ENCODE data around the gene MYO10. TPM values are rescaled to one million over a fixed set of nuclear protein-coding genes. Genes with fewer than 3 reads are reported as not detected.

The MYO10 gene
- total RNA-seq, 1 donor from 2014 or later, result 67.0 TPM

- H3K27ac ChIP-seq, result peak overlapping the region; percentile 78
- H3K36me3 ChIP-seq, result no peaks in the 10 kb centered on the region
- ATAC-seq (peak; percentile 21), DNase-seq (peak; percentile 74)
- H3K4me3 ChIP-seq, result peak overlapping the region; percentile 64
- no peak for TF ChIP-seq CTCF (IDR thresholded peaks at IDR 0.05)
- intact Hi-C loops (cut with DNase I), result loop anchor here (10.0 kb wide), 2 partner anchors 142 to 258 kb away; no protein-coding TSS in a partner anchor
- no peaks in the 10 kb centered on the region for H3K27me3 ChIP-seq
- peaks cover 25% of the 10 kb centered on the region for H3K4me1 ChIP-seq
- H3K9me3 ChIP-seq, result no peaks in the 10 kb centered on the region
Observed at GRCh38 chr5:16936989-16937438, 926 bp upstream of the MYO10 start.

DNA sequence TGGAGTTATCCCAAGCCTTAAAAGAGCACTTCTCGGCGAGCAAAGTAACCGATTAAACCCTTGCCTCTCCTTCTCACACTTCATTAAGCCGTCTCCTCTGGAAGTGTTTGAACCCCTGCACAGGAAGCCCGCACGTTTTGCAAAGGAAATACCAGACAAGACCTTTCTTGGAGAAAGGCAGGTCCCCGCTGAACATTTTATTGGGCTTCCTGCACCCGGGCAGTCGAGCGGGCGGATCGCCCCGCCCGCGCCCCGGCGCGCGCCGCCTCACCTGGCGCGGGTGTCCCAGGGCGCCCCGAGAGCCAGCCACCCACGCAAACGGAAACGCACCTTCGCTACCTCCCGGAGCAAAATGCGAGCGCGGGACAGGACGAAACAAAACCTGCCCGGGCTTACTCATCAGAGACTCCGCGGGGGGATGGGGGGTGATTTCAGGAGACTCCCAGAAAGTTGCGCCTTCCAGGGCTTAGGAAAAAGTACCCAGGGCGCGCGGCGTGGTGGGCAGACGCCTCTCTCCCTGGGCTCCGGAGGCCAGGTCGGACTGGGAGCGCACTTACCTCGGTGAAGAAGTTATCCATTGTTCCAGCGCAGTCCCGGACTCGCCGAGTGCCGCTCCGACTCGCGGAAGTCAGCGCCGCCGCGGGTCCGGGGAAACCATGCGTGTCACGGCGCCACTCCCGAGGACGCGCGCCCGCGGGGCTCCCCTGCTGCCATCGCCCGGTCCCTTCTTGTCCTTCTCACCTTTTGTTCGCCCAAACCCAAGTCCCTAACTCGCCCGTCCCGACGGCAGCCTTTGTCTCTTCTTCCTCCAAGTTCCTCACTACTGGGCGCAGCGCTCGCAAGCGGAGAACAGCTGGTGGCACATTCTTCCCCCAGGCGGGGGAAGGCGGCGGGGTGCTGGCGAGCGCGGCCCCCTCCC lies 598 bp downstream of the MYO10 start:
- Histone ChIP-seq H3K27me3 (no peaks in the 10 kb centered on the region), H3K4me1 (peaks cover 38% of the 10 kb centered on the region), H3K9me3 (no peaks in the 10 kb centered on the region), H3K36me3 (no peaks in the 10 kb centered on the region), H3K27ac (peak overlapping the region; percentile 78), H3K4me3 (peak overlapping the region; percentile 64)
- ATAC-seq (peak; percentile 27), DNase-seq (peak; percentile 79)
- TF ChIP-seq CTCF (IDR thresholded peaks at IDR 0.05), result no peak
- intact Hi-C loops (cut with DNase I), result loop anchor here (10.0 kb wide), 2 partner anchors 141 to 259 kb away; no protein-coding TSS in a partner anchor

DNA sequence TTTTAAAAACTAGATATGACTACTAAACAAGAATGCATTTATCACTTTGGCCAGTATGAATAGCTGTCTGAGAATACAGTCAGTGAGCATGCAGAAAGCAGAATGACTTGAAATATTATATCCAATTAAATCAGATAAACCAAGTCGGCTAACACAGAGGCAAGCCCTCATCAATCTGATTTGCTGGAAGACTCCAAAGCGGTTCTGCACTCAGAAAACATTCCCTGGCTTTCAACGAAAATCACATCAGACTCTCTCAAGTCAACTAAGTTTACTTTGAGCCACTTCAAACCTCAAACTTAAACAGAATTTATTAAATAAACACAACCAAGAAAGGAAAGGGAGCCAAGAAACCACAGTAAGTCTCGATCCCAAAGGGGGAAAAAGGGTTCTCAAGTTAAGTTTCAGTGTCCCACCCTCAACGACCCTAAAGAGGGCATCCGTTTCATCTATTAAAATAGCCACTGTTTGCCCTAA lies 1.4 kb downstream of the MYO10 start:
- DNase-seq, result no peak
- Histone ChIP-seq H3K4me1 (peaks cover 45% of the 10 kb centered on the region), H3K36me3 (no peaks in the 10 kb centered on the region), H3K27me3 (no peaks in the 10 kb centered on the region), H3K27ac (peak overlapping the region; percentile 78), H3K9me3 (no peaks in the 10 kb centered on the region), H3K4me3 (peak overlapping the region; percentile 64)
- no peak for TF ChIP-seq CTCF (IDR thresholded peaks at IDR 0.05)
- intact Hi-C loops (cut with DNase I), result loop anchor here (10.0 kb wide), 2 partner anchors 140 to 260 kb away; no protein-coding TSS in a partner anchor
- no peak for ATAC-seq

DNA sequence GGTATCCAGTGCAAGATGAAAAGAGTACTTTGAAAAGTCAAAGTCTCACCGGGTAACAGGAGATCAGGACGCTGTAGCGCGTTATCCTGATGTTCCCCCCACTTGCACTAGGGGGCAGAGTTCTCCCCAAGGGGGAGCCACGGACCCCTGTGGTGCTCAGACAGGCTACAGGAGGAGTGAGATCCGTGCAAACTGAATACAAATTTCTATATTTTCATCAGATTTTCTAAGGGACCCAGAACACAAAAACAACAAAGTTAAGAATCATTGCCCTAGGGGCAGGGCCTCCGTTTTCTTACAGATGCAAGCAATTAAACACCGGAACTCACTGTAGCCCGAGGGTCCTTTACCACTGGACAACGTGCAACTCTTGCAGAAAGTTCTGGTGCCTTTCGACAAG lies 2.0 kb downstream of the MYO10 start:
- no peaks in the 10 kb centered on the region for H3K36me3 ChIP-seq
- intact Hi-C loops (cut with DNase I), result loop anchor here (10.0 kb wide), 2 partner anchors 139 to 261 kb away; no protein-coding TSS in a partner anchor
- TF ChIP-seq CTCF (IDR thresholded peaks at IDR 0.05), result peak; percentile 92
- H3K4me1 ChIP-seq, result peaks cover 45% of the 10 kb centered on the region
- H3K4me3 ChIP-seq, result peak overlapping the region; percentile 64
- ATAC-seq, result peak; percentile 59
- peak overlapping the region; percentile 78 for H3K27ac ChIP-seq
- H3K9me3 ChIP-seq, result no peaks in the 10 kb centered on the region
- H3K27me3 ChIP-seq, result no peaks in the 10 kb centered on the region
- DNase-seq, result peak; percentile 72

- Histone ChIP-seq H3K4me3 (peak overlapping the region; percentile 64), H3K27ac (no peak overlapping the region), H3K9me3 (no peaks in the 10 kb centered on the region), H3K27me3 (no peaks in the 10 kb centered on the region), H3K36me3 (no peaks in the 10 kb centered on the region), H3K4me1 (peaks cover 45% of the 10 kb centered on the region)
- no peak for ATAC-seq
- intact Hi-C loops (cut with DNase I), result loop anchor here (10.0 kb wide), 2 partner anchors 139 to 261 kb away; no protein-coding TSS in a partner anchor
- DNase-seq, result no peak
- TF ChIP-seq CTCF (IDR thresholded peaks at IDR 0.05), result no peak
Observed at GRCh38 chr5:16933337-16933736, 2.8 kb downstream of the MYO10 start.
